Measurements from ENCODE around the gene POLRMT. TPM values are rescaled to one million over a fixed set of nuclear protein-coding genes. Genes with fewer than 3 reads are reported as not detected.

POLRMT gene
- polyA plus RNA-seq (2013, experiment 1 of 2) = 49.8 TPM
- 46.2 TPM for polyA plus RNA-seq (2013, experiment 2 of 2)

DNA sequence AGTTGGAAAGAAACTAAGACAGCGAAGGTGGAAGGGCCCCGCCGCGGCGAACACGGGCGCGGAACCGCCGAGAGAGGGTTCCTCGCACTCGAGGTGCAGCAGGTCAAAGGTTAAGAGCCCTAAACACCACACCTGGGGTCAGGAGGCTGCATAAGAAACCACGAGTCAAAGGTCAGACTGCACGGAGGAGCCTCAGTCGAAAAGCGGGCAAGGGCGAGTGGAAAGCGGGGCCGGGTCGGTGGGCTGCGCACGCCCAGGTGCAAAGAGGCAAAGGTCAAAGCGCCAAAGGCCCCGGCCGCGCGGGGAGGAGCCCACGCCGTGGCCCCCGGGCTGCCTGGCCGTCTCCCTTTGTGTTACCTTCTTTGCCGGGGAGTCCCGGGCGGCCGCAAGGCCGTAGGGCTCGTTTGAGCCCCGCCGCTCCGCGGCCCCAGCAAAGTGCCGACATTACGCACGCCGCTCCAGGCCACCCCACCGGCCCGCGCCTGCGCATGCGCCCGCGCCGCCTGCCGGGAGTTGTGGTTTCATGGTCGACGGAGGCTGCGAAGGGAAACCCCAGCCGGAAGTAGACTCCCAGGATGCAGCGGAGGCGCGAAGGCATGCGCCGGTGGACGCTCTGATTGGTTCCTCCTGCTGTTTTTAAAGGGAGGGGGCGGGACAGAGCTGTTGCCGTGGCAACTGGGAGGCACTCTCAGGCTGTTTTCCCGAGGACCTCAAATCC lies at the start of gene POLRMT:
TSS of gene POLRMT (minus strand) at position 470 of the 718 bp plus-strand sequence. CDS start at position 445, 25 bp downstream.
- peak within 1 kb of the TSS; percentile 100 for H3K4me3 ChIP-seq (ENCODE audit: low read length)
- whole genome bisulfite sequencing = under 1% methylated on average over 67 of the region's 67 CpGs
- no peaks in the 10 kb centered on the region for H3K9me3 ChIP-seq (ENCODE audit: insufficient read depth, low read depth, low read length)
- peak within 1 kb of the TSS; percentile 65 for H3K27ac ChIP-seq (ENCODE audit: low read depth, low read length)
- H3K27me3 ChIP-seq (ENCODE audit: insufficient read depth, low read length) = peaks cover 12% of the 10 kb centered on the region
- peak within 1 kb of the TSS; percentile 94 for H3K9ac ChIP-seq (ENCODE audit: low read depth, low read length)
- H3K4me1 ChIP-seq (ENCODE audit: insufficient read depth, low read length) = no peaks in the 10 kb centered on the region
- peaks cover 23% of the 10 kb centered on the region for H3K36me3 ChIP-seq (ENCODE audit: insufficient read depth, low read length)

DNA sequence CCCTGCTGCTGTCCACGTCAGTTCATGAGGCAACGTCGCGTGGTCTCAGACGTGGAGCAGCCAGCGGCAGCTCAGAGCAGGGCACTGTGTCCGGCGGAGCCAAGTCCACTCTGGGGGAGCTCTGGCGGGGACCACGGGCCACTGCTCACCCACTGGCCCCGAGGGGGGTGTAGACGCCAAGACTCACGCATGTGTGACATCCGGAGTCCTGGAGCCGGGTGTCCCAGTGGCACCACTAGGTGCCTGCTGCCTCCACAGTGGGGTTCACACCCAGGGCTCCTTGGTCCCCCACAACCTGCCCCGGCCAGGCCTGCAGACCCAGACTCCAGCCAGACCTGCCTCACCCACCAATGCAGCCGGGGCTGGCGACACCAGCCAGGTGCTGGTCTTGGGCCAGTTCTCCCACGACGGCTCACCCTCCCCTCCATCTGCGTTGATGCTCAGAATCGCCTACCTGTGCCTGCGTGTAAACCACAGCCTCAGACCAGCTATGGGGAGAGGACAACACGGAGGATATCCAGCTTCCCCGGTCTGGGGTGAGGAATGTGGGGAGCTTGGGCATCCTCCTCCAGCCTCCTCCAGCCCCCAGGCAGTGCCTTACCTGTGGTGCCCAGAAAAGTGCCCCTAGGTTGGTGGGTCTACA lies 49.5 kb upstream of the POLRMT start:
- no peaks in the 10 kb centered on the region for H3K4me1 ChIP-seq (ENCODE audit: insufficient read depth, low read length)
- H3K27me3 ChIP-seq (ENCODE audit: insufficient read depth, low read length) = no peaks in the 10 kb centered on the region
- no peaks in the 10 kb centered on the region for H3K9me3 ChIP-seq (ENCODE audit: insufficient read depth, low read depth, low read length)
- no peak overlapping the region for H3K4me3 ChIP-seq (ENCODE audit: low read length)
- H3K9ac ChIP-seq (ENCODE audit: low read depth, low read length) = no peak overlapping the region
- H3K27ac ChIP-seq (ENCODE audit: low read depth, low read length) = no peak overlapping the region
- whole genome bisulfite sequencing = 94% methylated on average over 25 of the region's 25 CpGs
- H3K36me3 ChIP-seq (ENCODE audit: insufficient read depth, low read length) = no peaks in the 10 kb centered on the region

DNA sequence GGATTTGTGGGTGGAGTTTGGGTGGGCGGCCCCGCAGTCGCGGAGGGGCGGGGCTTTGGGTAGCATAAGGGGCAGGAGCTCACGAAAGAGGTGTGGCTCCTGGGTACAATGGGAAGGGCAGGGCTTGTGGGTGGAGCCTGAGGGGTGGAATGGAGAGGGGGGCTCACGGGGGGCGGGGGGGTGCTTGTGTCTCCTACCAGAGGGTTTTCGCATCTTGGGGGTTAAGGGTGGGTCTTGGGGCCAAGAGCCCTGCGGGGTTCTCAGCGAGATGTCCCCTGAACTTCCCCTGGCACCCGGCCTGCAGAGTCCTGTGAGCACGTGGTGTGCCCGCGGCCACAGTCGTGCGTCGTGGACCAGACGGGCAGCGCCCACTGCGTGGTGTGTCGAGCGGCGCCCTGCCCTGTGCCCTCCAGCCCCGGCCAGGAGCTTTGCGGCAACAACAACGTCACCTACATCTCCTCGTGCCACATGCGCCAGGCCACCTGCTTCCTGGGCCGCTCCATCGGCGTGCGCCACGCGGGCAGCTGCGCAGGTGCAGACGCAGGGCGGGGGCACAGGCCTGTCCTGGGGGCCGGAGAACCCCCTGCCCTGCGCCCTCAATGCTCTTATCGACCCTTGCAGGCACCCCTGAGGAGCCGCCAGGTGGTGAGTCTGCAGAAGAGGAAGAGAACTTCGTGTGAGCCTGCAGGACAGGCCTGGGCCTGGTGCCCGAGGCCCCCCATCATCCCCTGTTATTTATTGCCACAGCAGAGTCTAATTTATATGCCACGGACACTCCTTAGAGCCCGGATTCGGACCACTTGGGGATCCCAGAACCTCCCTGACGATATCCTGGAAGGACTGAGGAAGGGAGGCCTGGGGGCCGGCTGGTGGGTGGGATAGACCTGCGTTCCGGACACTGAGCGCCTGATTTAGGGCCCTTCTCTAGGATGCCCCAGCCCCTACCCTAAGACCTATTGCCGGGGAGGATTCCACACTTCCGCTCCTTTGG lies 48.0 kb upstream of the POLRMT start:
- 82% methylated on average over 54 of the region's 54 CpGs for WGBS
- H3K9ac ChIP-seq (ENCODE audit: low read depth, low read length) = peak overlapping the region; percentile 87; the same call in 1 of the 2 replicates

DNA sequence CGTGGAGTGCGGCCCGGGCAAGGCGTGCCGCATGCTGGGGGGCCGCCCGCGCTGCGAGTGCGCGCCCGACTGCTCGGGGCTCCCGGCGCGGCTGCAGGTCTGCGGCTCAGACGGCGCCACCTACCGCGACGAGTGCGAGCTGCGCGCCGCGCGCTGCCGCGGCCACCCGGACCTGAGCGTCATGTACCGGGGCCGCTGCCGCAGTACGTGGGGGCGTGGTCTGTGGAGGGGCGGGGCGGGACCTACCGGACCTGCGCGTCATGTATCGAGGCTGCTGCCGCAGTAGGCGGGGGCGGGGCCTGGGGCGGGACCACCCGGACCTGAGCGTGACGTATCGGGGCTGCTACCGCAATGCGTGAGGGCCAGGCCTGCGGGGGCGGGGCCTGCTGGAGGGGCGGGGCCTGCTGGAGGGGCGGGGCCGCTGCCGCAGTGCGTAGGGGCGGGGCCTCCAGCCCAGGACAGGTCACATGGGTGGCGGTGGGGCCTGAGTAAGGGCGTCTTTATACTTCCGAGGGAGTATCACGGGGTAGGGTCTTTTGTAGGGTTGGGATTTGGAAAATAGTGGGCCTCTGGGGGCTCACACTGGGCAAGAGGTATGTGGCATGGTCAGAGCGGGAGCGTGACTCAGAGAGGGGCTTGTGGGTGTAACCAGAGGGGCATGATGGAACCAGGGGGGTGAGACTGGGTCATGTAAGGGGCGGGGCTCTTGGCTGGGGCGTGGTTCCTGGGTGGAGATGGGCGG lies 47.1 kb upstream of the POLRMT start:
- WGBS = under 1% methylated on average over 70 of the region's 70 CpGs
- Histone ChIP-seq H3K9me3 (ENCODE audit: insufficient read depth, low read depth, low read length) (no peaks in the 10 kb centered on the region), H3K27me3 (ENCODE audit: insufficient read depth, low read length) (peaks cover 14% of the 10 kb centered on the region), H3K4me1 (ENCODE audit: insufficient read depth, low read length) (no peaks in the 10 kb centered on the region), H3K4me3 (ENCODE audit: low read length) (peak overlapping the region; percentile 98), H3K27ac (ENCODE audit: low read depth, low read length) (peak overlapping the region; percentile 87), H3K9ac (ENCODE audit: low read depth, low read length) (peak overlapping the region; percentile 88), H3K36me3 (ENCODE audit: insufficient read depth, low read length) (no peaks in the 10 kb centered on the region)

More for the DNA sequence above, 48.0 kb upstream of the POLRMT start:
- Histone ChIP-seq H3K4me1 (ENCODE audit: insufficient read depth, low read length) (no peaks in the 10 kb centered on the region), H3K27ac (ENCODE audit: low read depth, low read length) (no peak overlapping the region), H3K27me3 (ENCODE audit: insufficient read depth, low read length) (peaks cover 7% of the 10 kb centered on the region), H3K9me3 (ENCODE audit: insufficient read depth, low read depth, low read length) (no peaks in the 10 kb centered on the region), H3K36me3 (ENCODE audit: insufficient read depth, low read length) (no peaks in the 10 kb centered on the region), H3K4me3 (ENCODE audit: low read length) (peak overlapping the region; percentile 98)

DNA sequence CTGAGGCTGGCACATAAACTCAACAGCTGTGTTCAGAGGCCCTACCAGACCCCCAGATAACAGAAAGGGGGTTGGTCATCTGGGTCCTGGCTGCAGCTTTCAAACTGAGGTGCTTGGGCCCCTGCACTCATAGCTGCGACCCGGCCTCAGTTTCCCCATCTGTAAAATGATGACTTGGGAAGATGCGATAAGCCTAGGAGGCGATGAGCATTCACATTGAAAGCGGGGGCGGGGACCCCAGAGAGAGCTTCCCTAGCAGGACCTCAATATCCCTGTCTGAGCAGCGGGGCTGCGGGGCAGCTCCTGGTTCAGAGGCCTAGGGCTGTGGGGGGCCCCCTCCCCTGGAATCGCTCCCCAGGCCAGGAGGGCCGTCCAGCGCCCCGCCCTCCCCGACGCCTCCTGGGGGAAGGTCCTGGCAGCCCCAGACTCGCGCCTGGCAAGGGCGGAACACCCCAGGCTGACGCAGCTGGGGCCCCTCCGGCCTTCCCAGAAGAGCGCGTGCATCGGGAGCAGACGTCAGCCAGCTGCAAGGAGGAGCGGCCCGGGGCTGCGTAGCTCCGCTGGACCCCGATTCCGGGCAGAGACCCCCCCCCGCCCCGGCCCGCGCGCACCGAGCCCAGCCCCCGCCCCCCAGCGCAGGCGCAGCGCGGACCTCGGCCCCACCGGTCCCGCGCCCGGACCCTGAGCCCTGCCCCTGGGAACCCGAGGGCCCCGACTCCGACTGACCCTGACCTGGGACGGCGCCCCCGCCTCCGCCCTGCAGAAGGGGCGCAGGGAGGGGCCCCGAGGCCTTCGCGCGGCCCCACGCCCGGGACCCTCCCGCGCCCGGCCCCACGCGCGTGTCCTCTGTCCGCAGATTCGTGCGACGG lies 46.3 kb upstream of the POLRMT start:
- Histone ChIP-seq H3K4me3 (ENCODE audit: low read length) (peak overlapping the region; percentile 84), H3K4me1 (ENCODE audit: insufficient read depth, low read length) (no peaks in the 10 kb centered on the region), H3K9me3 (ENCODE audit: insufficient read depth, low read depth, low read length) (no peaks in the 10 kb centered on the region), H3K36me3 (ENCODE audit: insufficient read depth, low read length) (no peaks in the 10 kb centered on the region), H3K27me3 (ENCODE audit: insufficient read depth, low read length) (peaks cover 19% of the 10 kb centered on the region), H3K9ac (ENCODE audit: low read depth, low read length) (peak overlapping the region; percentile 88), H3K27ac (ENCODE audit: low read depth, low read length) (peak overlapping the region; percentile 87; the same call in 1 of the 2 replicates)
- 6% methylated on average over 69 of the region's 69 CpGs for WGBS

DNA sequence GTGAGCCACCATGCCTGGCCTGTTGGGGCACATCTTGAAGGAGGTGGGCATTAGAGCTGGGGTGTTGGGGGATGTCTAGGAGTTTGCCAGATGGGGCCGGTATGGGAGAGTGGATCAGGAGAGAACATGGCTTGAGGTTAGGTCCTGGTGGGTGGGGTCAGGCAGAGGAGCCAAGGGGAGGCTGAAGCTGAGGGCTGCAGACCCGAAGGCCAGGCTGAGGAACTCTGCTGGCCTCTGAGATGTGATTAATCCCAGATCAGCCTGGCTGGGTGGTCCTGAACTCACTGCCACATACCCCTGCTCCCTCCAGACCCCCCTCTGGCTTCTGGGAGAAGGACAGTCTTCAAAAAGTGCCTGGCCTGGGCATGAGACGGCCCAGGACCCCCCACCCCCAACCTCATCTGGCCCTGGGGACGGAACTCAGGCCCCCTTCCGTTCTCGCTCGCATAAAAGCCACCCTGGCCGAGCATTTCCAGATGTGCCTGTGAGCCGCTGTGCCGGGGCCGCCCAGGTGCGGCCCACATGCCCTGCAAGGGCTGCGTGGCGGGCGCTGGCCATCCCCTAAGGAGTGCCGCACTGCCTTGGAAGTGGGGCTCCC lies 45.6 kb upstream of the POLRMT start:
- H3K4me3 ChIP-seq (ENCODE audit: low read length) = peak overlapping the region; percentile 84
- H3K36me3 ChIP-seq (ENCODE audit: insufficient read depth, low read length) = no peaks in the 10 kb centered on the region
- H3K9ac ChIP-seq (ENCODE audit: low read depth, low read length) = no peak overlapping the region
- no peaks in the 10 kb centered on the region for H3K9me3 ChIP-seq (ENCODE audit: insufficient read depth, low read depth, low read length)
- H3K27ac ChIP-seq (ENCODE audit: low read depth, low read length) = no peak overlapping the region
- H3K27me3 ChIP-seq (ENCODE audit: insufficient read depth, low read length) = peaks cover 19% of the 10 kb centered on the region
- 84% methylated on average over 16 of the region's 16 CpGs for WGBS
- H3K4me1 ChIP-seq (ENCODE audit: insufficient read depth, low read length) = no peaks in the 10 kb centered on the region

DNA sequence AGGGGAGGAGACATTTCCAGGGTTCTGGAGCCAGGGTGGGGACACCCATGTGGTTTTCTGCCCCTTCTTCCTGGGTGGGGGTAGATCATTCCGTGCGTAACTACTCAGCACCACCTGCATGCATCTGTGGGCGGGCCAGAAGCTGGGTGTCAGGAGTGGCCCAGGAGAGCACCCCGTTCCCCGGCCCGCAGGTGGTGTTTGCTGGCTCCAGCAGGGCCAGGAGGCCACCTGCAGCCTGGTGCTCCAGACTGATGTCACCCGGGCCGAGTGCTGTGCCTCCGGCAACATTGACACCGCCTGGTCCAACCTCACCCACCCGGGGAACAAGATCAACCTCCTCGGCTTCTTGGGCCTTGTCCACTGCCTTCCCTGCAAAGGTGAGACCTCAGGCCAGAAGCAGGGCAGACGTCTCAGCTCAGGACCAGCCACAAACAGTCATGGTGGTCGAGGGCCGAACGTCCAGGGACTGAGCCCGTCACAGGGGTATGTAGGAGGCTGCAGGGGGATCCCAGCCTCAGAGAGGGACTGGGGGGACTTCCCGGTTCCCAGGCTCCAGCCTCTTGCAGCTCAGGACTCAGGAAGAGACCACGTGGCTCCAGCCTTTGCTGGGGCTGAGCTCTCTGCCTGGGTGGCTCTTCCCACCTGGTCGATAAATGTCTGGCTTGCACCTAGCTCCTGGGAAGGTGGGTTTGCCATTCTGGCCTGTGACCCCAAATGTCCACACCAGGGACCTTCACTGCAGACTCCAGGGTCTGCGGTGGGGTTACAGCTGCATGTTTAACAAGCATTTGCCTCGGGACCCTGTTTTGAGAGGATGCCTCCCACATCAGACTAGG lies 44.5 kb upstream of the POLRMT start:
- Histone ChIP-seq H3K4me1 (ENCODE audit: insufficient read depth, low read length) (no peaks in the 10 kb centered on the region), H3K9ac (ENCODE audit: low read depth, low read length) (no peak overlapping the region), H3K36me3 (ENCODE audit: insufficient read depth, low read length) (no peaks in the 10 kb centered on the region), H3K27me3 (ENCODE audit: insufficient read depth, low read length) (peaks cover 19% of the 10 kb centered on the region), H3K4me3 (ENCODE audit: low read length) (no peak overlapping the region), H3K27ac (ENCODE audit: low read depth, low read length) (no peak overlapping the region), H3K9me3 (ENCODE audit: insufficient read depth, low read depth, low read length) (no peaks in the 10 kb centered on the region)
- 79% methylated on average over 22 of the region's 22 CpGs for WGBS

DNA sequence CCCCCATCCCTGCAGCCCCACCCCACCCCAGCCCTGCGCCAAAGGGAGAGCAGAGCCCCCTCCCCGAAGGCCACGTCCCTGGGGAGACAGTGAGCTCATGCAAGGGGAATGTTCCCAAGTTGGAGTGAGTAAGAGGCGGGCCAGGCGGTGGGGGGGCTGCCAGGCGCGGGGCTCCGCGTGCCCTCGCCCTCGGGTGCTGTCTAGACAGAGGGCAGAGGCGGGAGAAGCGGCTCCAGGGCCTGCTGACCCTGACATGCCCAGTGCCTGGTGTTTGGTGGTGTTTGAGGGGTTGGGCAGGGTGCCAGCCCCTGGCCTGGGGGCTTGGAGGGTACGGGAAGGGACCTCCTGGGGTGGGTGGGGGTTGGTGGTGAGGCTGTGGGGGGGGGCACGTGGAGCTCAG lies 43.9 kb upstream of the POLRMT start:
- no peak overlapping the region for H3K9ac ChIP-seq (ENCODE audit: low read depth, low read length)
- no peaks in the 10 kb centered on the region for H3K9me3 ChIP-seq (ENCODE audit: insufficient read depth, low read depth, low read length)
- peaks cover 19% of the 10 kb centered on the region for H3K27me3 ChIP-seq (ENCODE audit: insufficient read depth, low read length)
- 23% methylated on average over 15 of the region's 15 CpGs for WGBS
- no peaks in the 10 kb centered on the region for H3K36me3 ChIP-seq (ENCODE audit: insufficient read depth, low read length)
- no peaks in the 10 kb centered on the region for H3K4me1 ChIP-seq (ENCODE audit: insufficient read depth, low read length)
- H3K27ac ChIP-seq (ENCODE audit: low read depth, low read length) = no peak overlapping the region
- H3K4me3 ChIP-seq (ENCODE audit: low read length) = no peak overlapping the region

All from HUES64 (cell line).